Panc1 (cell line): Measurements from ENCODE around the gene CS.

Experiments used
- CTCF ChIP-seq: fragments of 450-650 bp; IDR thresholded peaks from 2 replicates; pipeline ENCODE4 v1.5.1; 2017; ENCODE audit warnings: mild to moderate bottlenecking
- POLR2AphosphoS5 ChIP-seq: IDR thresholded peaks from 2 replicates; pipeline ENCODE4 v1.6.1; 2012; ENCODE audit warnings: mild to moderate bottlenecking, low read depth, low read length, moderate library complexity
- REST ChIP-seq, 2 experiments: IDR thresholded peaks; 2 replicates each; pipeline ENCODE4 v1.6.1; 2011 to 2012; ENCODE audit warnings: low read depth in 2 of 2, control low read depth in 1 of 2, low read length in 1 of 2, mild to moderate bottlenecking in 1 of 2, moderate library complexity in 1 of 2; ENCODE audit not compliant: insufficient read depth in 1 of 2
- SIN3A ChIP-seq: IDR thresholded peaks from 2 replicates; pipeline ENCODE4 v1.6.1; 2012; ENCODE audit warnings: low read depth, mild to moderate bottlenecking, low read length, moderate library complexity, borderline replicate concordance; ENCODE audit not compliant: insufficient read depth

- TF ChIP-seq POLR2AphosphoS5 (no peak), CTCF (no peak), REST (IDR thresholded peaks at IDR 0.05; ENCODE audit: insufficient read depth in 1 of 2, low read depth in 2 of 2, low read length in 1 of 2) (no peak), SIN3A (no peak)
Observed at GRCh38 chr12:56326126-56326525, 26.0 kb upstream of the CS start.
